Fibroblast of gingiva (primary cell): ENCODE results near the gene KRT4.

Experiments
- DNase-seq: peaks from one replicate; pipeline ENCODE4 v3.0.0-alpha.2; 2011; ENCODE audit warnings: low read depth

The KRT4 gene

GRCh38 chr12:52836491-52837412 is 22.8 kb upstream of the KRT4 start:
- no peak for DNase-seq

- DNase-seq: no peak
Observed at GRCh38 chr12:52836042-52836466, 22.1 kb upstream of the KRT4 start.

- DNase-seq: no peak
Observed at GRCh38 chr12:52835271-52836041, 21.5 kb upstream of the KRT4 start.

- no peak for DNase-seq
Observed at GRCh38 chr12:52834727-52835001, 20.7 kb upstream of the KRT4 start.

- no peak for DNase-seq
Observed at GRCh38 chr12:52833922-52834726, 20.2 kb upstream of the KRT4 start, which contains the start of gene KRT79. Gene KRT79 (minus strand): TSS chr12:52834311. CDS start chr12:52834260, 51 bp downstream.

- no peak for DNase-seq
Observed at GRCh38 chr12:52832985-52833905, 19.3 kb upstream of the KRT4 start.

- DNase-seq: no peak
Observed at GRCh38 chr12:52832451-52832850, 18.5 kb upstream of the KRT4 start.

GRCh38 chr12:52831251-52831650 is 17.3 kb upstream of the KRT4 start:
- DNase-seq: no peak

- DNase-seq: no peak
Observed at GRCh38 chr12:52829986-52830770, 16.3 kb upstream of the KRT4 start.

- DNase-seq: no peak
Observed at GRCh38 chr12:52828591-52829021, 14.7 kb upstream of the KRT4 start.

GRCh38 chr12:52828156-52828555 is 14.2 kb upstream of the KRT4 start:
- no peak for DNase-seq

GRCh38 chr12:52827499-52828090 is 13.7 kb upstream of the KRT4 start:
- no peak for DNase-seq

GRCh38 chr12:52826611-52827498 is 12.9 kb upstream of the KRT4 start:
- no peak for DNase-seq

GRCh38 chr12:52825961-52826360 is 12.0 kb upstream of the KRT4 start:
- no peak for DNase-seq

GRCh38 chr12:52824741-52825410 is 11.0 kb upstream of the KRT4 start:
- no peak for DNase-seq

- no peak for DNase-seq
Observed at GRCh38 chr12:52823761-52824450, 10.0 kb upstream of the KRT4 start.

- no peak for DNase-seq
Observed at GRCh38 chr12:52822771-52823510, 9.0 kb upstream of the KRT4 start.
